HepG2 (cell line): ENCODE results near the gene SIRT6. TPM values are rescaled to one million over a fixed set of nuclear protein-coding genes. Genes with fewer than 3 reads are reported as not detected.

Experiments
- HOXA3 ChIP-seq: sonication (generic); formaldehyde crosslinking; IDR thresholded peaks from 2 replicates; pipeline ENCODE4 v1.5.0; 2020; ENCODE audit warnings: missing genetic modification reagents
- HOXA5 ChIP-seq: sonication (generic); formaldehyde crosslinking; IDR thresholded peaks from 2 replicates; pipeline ENCODE4 v1.4.0; 2020; ENCODE audit warnings: missing genetic modification reagents
- KLF16 ChIP-seq, 2 experiments: sonication (generic) in 1 of 2; formaldehyde crosslinking in 1 of 2; IDR thresholded peaks; 2 replicates each; pipeline versions ENCODE4 v1.6.1 to v1.8.0; 2016 to 2023; ENCODE audit warnings: missing genetic modification reagents in 2 of 2, missing compliant biosample characterization in 1 of 2
- MEIS1 ChIP-seq: sonication (generic); formaldehyde crosslinking; IDR thresholded peaks from 2 replicates; pipeline ENCODE4 v1.9.0; 2021; ENCODE audit warnings: mild to moderate bottlenecking, missing genetic modification reagents, moderate library complexity, borderline replicate concordance
- SRF ChIP-seq: IDR thresholded peaks from 2 replicates; pipeline ENCODE4 v1.6.1; 2011; ENCODE audit warnings: mild to moderate bottlenecking, low read depth, low read length, moderate library complexity
- TSC22D2 ChIP-seq: sonication (generic); formaldehyde crosslinking; IDR thresholded peaks from 2 replicates; pipeline ENCODE4 v1.5.1; 2020; ENCODE audit warnings: missing genetic modification reagents, mild to moderate bottlenecking, borderline replicate concordance
- ZFY ChIP-seq: sonication (generic); formaldehyde crosslinking; IDR thresholded peaks from 2 replicates; pipeline ENCODE4 v1.4.0; 2020; ENCODE audit warnings: missing genetic modification reagents
- ZNF703 ChIP-seq: sonication (generic); formaldehyde crosslinking; IDR thresholded peaks from 2 replicates; pipeline ENCODE4 v1.5.1; 2020; ENCODE audit warnings: missing genetic modification reagents, mild to moderate bottlenecking, moderate library complexity, borderline replicate concordance
- ZSCAN21 ChIP-seq: sonication (generic); formaldehyde crosslinking; IDR thresholded peaks from 2 replicates; pipeline ENCODE4 v1.8.0; 2022; ENCODE audit warnings: mild to moderate bottlenecking, missing genetic modification reagents, moderate library complexity, borderline replicate concordance
- polyA plus RNA-seq, 8 experiments: library from polyadenylated mRNA; depleted of rRNA in 3 of 8; stranded (reverse) in 7 of 8; unstranded in 1 of 8; fragments of >200 nt; fragmentation: Illumina TruSeq in 4 of 8; extraction: Trizol in 4 of 8; gene quantifications; 2 replicates each; pipeline versions ENCODE4 v1.2.1 to v1.2.3, GENCODE V29; 2011 to 2016; ENCODE audit warnings: low read depth in 4 of 8, missing spikeins in 1 of 8, mixed read lengths in 1 of 8; ENCODE audit not compliant: insufficient read depth in 1 of 8
- total RNA-seq, 5 experiments: library from RNA; depleted of rRNA; stranded (reverse); fragments of >200 nt; fragmentation: Illumina TruSeq; extraction: Trizol; gene quantifications; 2 replicates each; pipeline ENCODE4 v1.2.3, GENCODE V29; 2016; ENCODE audit warnings: low read depth in 1 of 5
- TF ChIP-seq, protein P1 (sequence below): sonication (generic); formaldehyde crosslinking; IDR thresholded peaks from 2 replicates; pipeline ENCODE4 v1.5.0; 2020; ENCODE audit warnings: mild to moderate bottlenecking, missing genetic modification reagents, borderline replicate concordance
- TF ChIP-seq, protein P2 (sequence below): sonication (generic); formaldehyde crosslinking; IDR thresholded peaks from 2 replicates; pipeline ENCODE4 v1.8.1; 2023; ENCODE audit warnings: mild to moderate bottlenecking, missing genetic modification reagents, borderline replicate concordance
- TF ChIP-seq, protein P3 (sequence below): sonication (generic); formaldehyde crosslinking; IDR thresholded peaks from 2 replicates; pipeline ENCODE4 v1.4.0; 2020; ENCODE audit warnings: missing genetic modification reagents, mild to moderate bottlenecking, borderline replicate concordance
- TF ChIP-seq, protein P4 (sequence below): sonication (generic); formaldehyde crosslinking; IDR thresholded peaks from 2 replicates; pipeline ENCODE4 v1.8.1; 2022; ENCODE audit warnings: low read depth, mild to moderate bottlenecking, missing genetic modification reagents
- TF ChIP-seq, protein P5 (sequence below): IDR thresholded peaks from 2 replicates; pipeline ENCODE4 v1.6.1; 2018; ENCODE audit warnings: missing genetic modification reagents

SIRT6 gene
- total and polyA plus RNA-seq, 2 of the 13 experiments (the other 11 are each of a cell fraction or from before 2014, with no cell fraction given) = 11.0 to 18.4 TPM

DNA sequence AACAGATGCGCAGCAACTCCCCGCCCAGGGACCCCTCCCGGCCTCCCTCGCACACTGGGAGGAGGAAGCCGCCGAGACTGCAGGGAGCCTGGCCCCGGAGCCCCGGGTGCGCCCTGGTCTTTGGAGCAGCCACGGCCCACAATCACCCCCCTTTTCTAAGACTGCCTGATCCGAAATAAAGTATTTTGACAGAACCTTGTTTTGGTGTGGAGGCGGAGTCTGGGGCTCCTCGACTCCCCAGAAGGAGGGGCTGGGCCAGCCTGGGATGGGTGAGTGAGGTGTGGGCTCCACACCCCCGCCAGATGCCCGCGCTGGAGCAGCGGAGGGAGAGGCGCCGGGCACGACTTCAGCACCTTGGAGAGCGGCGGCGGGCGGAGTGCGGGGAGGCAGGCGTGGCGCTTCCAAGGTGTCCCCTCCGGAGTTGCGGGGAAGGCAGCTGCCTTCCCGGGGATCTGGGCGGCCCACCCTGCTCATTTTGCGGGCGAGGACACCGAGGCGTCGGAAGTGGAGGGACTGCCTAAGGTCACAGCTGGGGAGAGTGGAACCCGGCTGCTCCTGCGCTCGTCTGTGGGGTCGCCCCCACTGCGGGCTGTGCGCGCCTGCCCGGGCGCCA, 9.4 kb downstream of the SIRT6 start (continued):
- TF ChIP-seq, protein P1, sequence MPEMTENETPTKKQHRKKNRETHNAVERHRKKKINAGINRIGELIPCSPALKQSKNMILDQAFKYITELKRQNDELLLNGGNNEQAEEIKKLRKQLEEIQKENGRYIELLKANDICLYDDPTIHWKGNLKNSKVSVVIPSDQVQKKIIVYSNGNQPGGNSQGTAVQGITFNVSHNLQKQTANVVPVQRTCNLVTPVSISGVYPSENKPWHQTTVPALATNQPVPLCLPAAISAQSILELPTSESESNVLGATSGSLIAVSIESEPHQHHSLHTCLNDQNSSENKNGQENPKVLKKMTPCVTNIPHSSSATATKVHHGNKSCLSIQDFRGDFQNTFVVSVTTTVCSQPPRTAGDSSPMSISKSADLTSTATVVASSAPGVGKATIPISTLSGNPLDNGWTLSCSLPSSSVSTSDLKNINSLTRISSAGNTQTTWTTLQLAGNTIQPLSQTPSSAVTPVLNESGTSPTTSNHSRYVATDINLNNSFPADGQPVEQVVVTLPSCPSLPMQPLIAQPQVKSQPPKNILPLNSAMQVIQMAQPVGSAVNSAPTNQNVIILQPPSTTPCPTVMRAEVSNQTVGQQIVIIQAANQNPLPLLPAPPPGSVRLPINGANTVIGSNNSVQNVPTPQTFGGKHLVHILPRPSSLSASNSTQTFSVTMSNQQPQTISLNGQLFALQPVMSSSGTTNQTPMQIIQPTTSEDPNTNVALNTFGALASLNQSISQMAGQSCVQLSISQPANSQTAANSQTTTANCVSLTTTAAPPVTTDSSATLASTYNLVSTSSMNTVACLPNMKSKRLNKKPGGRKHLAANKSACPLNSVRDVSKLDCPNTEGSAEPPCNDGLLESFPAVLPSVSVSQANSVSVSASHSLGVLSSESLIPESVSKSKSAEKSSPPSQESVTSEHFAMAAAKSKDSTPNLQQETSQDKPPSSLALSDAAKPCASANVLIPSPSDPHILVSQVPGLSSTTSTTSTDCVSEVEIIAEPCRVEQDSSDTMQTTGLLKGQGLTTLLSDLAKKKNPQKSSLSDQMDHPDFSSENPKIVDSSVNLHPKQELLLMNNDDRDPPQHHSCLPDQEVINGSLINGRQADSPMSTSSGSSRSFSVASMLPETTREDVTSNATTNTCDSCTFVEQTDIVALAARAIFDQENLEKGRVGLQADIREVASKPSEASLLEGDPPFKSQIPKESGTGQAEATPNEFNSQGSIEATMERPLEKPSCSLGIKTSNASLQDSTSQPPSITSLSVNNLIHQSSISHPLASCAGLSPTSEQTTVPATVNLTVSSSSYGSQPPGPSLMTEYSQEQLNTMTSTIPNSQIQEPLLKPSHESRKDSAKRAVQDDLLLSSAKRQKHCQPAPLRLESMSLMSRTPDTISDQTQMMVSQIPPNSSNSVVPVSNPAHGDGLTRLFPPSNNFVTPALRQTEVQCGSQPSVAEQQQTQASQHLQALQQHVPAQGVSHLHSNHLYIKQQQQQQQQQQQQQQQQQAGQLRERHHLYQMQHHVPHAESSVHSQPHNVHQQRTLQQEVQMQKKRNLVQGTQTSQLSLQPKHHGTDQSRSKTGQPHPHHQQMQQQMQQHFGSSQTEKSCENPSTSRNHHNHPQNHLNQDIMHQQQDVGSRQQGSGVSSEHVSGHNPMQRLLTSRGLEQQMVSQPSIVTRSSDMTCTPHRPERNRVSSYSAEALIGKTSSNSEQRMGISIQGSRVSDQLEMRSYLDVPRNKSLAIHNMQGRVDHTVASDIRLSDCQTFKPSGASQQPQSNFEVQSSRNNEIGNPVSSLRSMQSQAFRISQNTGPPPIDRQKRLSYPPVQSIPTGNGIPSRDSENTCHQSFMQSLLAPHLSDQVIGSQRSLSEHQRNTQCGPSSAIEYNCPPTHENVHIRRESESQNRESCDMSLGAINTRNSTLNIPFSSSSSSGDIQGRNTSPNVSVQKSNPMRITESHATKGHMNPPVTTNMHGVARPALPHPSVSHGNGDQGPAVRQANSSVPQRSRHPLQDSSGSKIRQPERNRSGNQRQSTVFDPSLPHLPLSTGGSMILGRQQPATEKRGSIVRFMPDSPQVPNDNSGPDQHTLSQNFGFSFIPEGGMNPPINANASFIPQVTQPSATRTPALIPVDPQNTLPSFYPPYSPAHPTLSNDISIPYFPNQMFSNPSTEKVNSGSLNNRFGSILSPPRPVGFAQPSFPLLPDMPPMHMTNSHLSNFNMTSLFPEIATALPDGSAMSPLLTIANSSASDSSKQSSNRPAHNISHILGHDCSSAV (CRISPR knock-in tag) = no peak
- TF ChIP-seq, protein P2, sequence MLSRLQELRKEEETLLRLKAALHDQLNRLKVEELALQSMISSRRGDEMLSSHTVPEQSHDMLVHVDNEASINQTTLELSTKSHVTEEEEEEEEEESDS (CRISPR knock-in tag) = 0 out of 2 replicates have a peak, but pooled peaks have one; percentile 26
- TF ChIP-seq ZFY (no peak), MEIS1 (CRISPR knock-in tag) (no peak), HOXA5 (peak; percentile 91; the same call in 1 of the 2 replicates), ZNF703 (no peak), HOXA3 (peak; percentile 24; the same call in 1 of the 2 replicates), ZSCAN21 (CRISPR knock-in tag) (0 out of 2 replicates have a peak, but pooled peaks have one; percentile 31), SRF (no peak), TSC22D2 (CRISPR knock-in tag) (peak; percentile 92), KLF16 (CRISPR knock-in tag; IDR thresholded peaks at IDR 0.05) (peak in 1 of 2 experiments; percentile 73; a peak in 2 of 4 replicates)
- TF ChIP-seq, protein P3, sequence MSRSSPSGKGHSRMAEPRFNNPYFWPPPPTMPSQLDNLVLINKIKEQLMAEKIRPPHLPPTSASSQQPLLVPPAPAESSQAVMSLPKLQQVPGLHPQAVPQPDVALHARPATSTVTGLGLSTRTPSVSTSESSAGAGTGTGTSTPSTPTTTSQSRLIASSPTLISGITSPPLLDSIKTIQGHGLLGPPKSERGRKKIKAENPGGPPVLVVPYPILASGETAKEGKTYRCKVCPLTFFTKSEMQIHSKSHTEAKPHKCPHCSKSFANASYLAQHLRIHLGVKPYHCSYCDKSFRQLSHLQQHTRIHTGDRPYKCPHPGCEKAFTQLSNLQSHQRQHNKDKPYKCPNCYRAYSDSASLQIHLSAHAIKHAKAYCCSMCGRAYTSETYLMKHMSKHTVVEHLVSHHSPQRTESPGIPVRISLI (CRISPR knock-in tag) = no peak
- TF ChIP-seq, protein P4, sequence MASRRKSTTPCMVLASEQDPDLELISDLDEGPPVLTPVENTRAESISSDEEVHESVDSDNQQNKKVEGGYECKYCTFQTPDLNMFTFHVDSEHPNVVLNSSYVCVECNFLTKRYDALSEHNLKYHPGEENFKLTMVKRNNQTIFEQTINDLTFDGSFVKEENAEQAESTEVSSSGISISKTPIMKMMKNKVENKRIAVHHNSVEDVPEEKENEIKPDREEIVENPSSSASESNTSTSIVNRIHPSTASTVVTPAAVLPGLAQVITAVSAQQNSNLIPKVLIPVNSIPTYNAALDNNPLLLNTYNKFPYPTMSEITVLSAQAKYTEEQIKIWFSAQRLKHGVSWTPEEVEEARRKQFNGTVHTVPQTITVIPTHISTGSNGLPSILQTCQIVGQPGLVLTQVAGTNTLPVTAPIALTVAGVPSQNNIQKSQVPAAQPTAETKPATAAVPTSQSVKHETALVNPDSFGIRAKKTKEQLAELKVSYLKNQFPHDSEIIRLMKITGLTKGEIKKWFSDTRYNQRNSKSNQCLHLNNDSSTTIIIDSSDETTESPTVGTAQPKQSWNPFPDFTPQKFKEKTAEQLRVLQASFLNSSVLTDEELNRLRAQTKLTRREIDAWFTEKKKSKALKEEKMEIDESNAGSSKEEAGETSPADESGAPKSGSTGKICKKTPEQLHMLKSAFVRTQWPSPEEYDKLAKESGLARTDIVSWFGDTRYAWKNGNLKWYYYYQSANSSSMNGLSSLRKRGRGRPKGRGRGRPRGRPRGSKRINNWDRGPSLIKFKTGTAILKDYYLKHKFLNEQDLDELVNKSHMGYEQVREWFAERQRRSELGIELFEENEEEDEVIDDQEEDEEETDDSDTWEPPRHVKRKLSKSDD (CRISPR knock-in tag) = no peak
- TF ChIP-seq, protein P5, sequence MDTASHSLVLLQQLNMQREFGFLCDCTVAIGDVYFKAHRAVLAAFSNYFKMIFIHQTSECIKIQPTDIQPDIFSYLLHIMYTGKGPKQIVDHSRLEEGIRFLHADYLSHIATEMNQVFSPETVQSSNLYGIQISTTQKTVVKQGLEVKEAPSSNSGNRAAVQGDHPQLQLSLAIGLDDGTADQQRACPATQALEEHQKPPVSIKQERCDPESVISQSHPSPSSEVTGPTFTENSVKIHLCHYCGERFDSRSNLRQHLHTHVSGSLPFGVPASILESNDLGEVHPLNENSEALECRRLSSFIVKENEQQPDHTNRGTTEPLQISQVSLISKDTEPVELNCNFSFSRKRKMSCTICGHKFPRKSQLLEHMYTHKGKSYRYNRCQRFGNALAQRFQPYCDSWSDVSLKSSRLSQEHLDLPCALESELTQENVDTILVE (CRISPR knock-in tag) = peak; percentile 67; the same call in 1 of the 2 replicates
